CD14-positive monocyte (primary cell): ENCODE data around the gene RIMBP2. TPM values are rescaled to one million over a fixed set of nuclear protein-coding genes. Genes with fewer than 3 reads are reported as not detected.

Experiments
- DNase-seq, 3 donors: peaks; one replicate each; pipeline ENCODE4 v3.0.0-alpha.2; 2011 to 2022
- H2AFZ ChIP-seq: 2 replicates; pipeline ENCODE4 v1.6.0; 2012; ENCODE audit warnings: mild to moderate bottlenecking, low read depth, low read length, inconsistent platforms; ENCODE audit not compliant: insufficient read depth, poor library complexity, severe bottlenecking
- H3K27ac ChIP-seq, 2 donors: 1 replicate in 1 of 2; 2 replicates in 1 of 2; pipeline ENCODE4 v1.5.1; 2012 to 2013; ENCODE audit warnings: low read length in 2 of 2, control low read depth in 1 of 2, inconsistent platforms in 1 of 2, low read depth in 1 of 2, mild to moderate bottlenecking in 1 of 2
- H3K27me3 ChIP-seq, 2 donors: one replicate each; pipeline versions ENCODE4 v1.6.0 to v1.6.1; 2011 to 2013; ENCODE audit warnings: low read length in 2 of 2; ENCODE audit not compliant: control insufficient read depth in 2 of 2, insufficient read depth in 2 of 2
- H3K36me3 ChIP-seq, 2 donors: replicated peaks in 1 of 2; 1 replicate in 1 of 2; 2 replicates in 1 of 2; pipeline versions ENCODE4 v1.5.1 to v1.6.1; 2012 to 2013; ENCODE audit warnings: low read length in 2 of 2, control low read depth in 1 of 2, inconsistent platforms in 1 of 2, mild to moderate bottlenecking in 1 of 2; ENCODE audit not compliant: insufficient read depth in 2 of 2, control insufficient read depth in 1 of 2
- H3K4me1 ChIP-seq, 2 donors: 1 replicate in 1 of 2; 2 replicates in 1 of 2; pipeline versions ENCODE4 v1.5.1 to v1.6.1; 2012 to 2013; ENCODE audit warnings: low read length in 2 of 2, control low read depth in 1 of 2, inconsistent platforms in 1 of 2, mild to moderate bottlenecking in 1 of 2, moderate library complexity in 1 of 2; ENCODE audit not compliant: insufficient read depth in 2 of 2, control insufficient read depth in 1 of 2
- H3K4me2 ChIP-seq: replicated peaks from 2 replicates; pipeline ENCODE3; 2012; ENCODE audit warnings: low read length, moderate library complexity, mild to moderate bottlenecking; ENCODE audit not compliant: poor library complexity, severe bottlenecking; ENCODE audit errors: extremely low read depth
- H3K4me3 ChIP-seq, 3 experiments: fragments of 200-600 bp in 1 of 3; sonication (generic) in 1 of 3; replicated peaks in 1 of 3; 1 replicate in 2 of 3; 2 replicates in 1 of 3; pipeline ENCODE4 v1.5.1; 2011 to 2013; ENCODE audit warnings: low read length in 3 of 3, mild to moderate bottlenecking in 3 of 3, control low read depth in 2 of 3, low read depth in 2 of 3, inconsistent platforms in 1 of 3, moderate library complexity in 1 of 3
- H3K79me2 ChIP-seq: 2 replicates; pipeline ENCODE4 v1.6.0; 2012; ENCODE audit warnings: mild to moderate bottlenecking, control low read depth, inconsistent platforms, low read length, moderate library complexity; ENCODE audit not compliant: insufficient read depth
- H3K9ac ChIP-seq: 2 replicates; pipeline ENCODE4 v1.6.0; 2017; ENCODE audit warnings: low read length, mild to moderate bottlenecking; ENCODE audit not compliant: insufficient read depth, poor library complexity, severe bottlenecking
- H3K9me3 ChIP-seq, 2 donors: replicated peaks in 1 of 2; 1 replicate in 1 of 2; 2 replicates in 1 of 2; pipeline versions ENCODE4 v1.5.1 to v1.6.1; 2012 to 2013; ENCODE audit warnings: low read length in 2 of 2, control low read depth in 1 of 2; ENCODE audit not compliant: control insufficient read depth in 1 of 2, insufficient read depth in 1 of 2
- H4K20me1 ChIP-seq: 2 replicates; pipeline ENCODE4 v1.6.0; 2012; ENCODE audit warnings: mild to moderate bottlenecking, low read length, control low read depth, moderate library complexity; ENCODE audit not compliant: insufficient read depth
- H3K27ac Mint-ChIP-seq, 7 donors: one replicate each; pipeline ENCODE4 v1.8.0; 2020; ENCODE audit warnings: mild to moderate bottlenecking in 7 of 7, mixed read lengths in 7 of 7, moderate library complexity in 6 of 7, inconsistent platforms in 2 of 7
- H3K27me3 Mint-ChIP-seq, 3 donors: one replicate each; pipeline ENCODE4 v1.8.0; 2021 to 2022; ENCODE audit warnings: low read depth in 3 of 3, mild to moderate bottlenecking in 3 of 3, mixed read lengths in 3 of 3, moderate library complexity in 3 of 3, inconsistent platforms in 1 of 3
- H3K36me3 Mint-ChIP-seq, 2 donors: one replicate each; pipeline ENCODE4 v1.8.0; 2020; ENCODE audit warnings: mixed read lengths in 2 of 2, inconsistent platforms in 1 of 2, mild to moderate bottlenecking in 1 of 2
- H3K4me1 Mint-ChIP-seq: one replicate; pipeline ENCODE4 v1.8.0; 2020; ENCODE audit warnings: mild to moderate bottlenecking, mixed read lengths
- H3K4me3 Mint-ChIP-seq, 2 donors: one replicate each; pipeline ENCODE4 v1.8.0; 2020; ENCODE audit warnings: mild to moderate bottlenecking in 2 of 2, mixed read lengths in 2 of 2, moderate library complexity in 1 of 2
- H3K9me3 Mint-ChIP-seq, 7 donors: one replicate each; pipeline ENCODE4 v1.8.0; 2020 to 2022; ENCODE audit warnings: mixed read lengths in 7 of 7, mild to moderate bottlenecking in 6 of 7, moderate library complexity in 6 of 7, inconsistent platforms in 2 of 7
- WGBS: methylation state at CpG from one replicate; pipeline ENCODE4 v1.1.5; 2013; ENCODE audit warnings: missing lambda C conversion rate; ENCODE audit not compliant: insufficient coverage; 5-methylcytosine and 5-hydroxymethylcytosine counted together
- intact Hi-C, 2 donors: fragments of 100-400 bp; cut with micrococcal nuclease; formaldehyde crosslinking; loops; one replicate each; pipeline versions ENCODE4 v1.15.0 to v1.15.1; 2023
- polyA plus RNA-seq, 3 donors: library from polyadenylated mRNA; depleted of rRNA in 1 of 3; unstranded in 2 of 3; stranded (reverse) in 1 of 3; fragments of 300-500 nt in 2 of 3; fragments of >200 nt in 1 of 3; fragmentation: Illumina TruSeq in 2 of 3; gene quantifications; 1 replicate in 2 of 3; 2 replicates in 1 of 3; pipeline ENCODE4 v1.2.3, GENCODE V29; 2012 to 2021
- TF ChIP-seq, protein P1 (sequence below): fragments of 200-600 bp; IDR thresholded peaks from one replicate; pipeline ENCODE4 v1.8.0; 2022; ENCODE audit warnings: antibody characterized with exemption, mild to moderate bottlenecking

Gene RIMBP2
- polyA plus RNA-seq, 3 donors = not detected

DNA sequence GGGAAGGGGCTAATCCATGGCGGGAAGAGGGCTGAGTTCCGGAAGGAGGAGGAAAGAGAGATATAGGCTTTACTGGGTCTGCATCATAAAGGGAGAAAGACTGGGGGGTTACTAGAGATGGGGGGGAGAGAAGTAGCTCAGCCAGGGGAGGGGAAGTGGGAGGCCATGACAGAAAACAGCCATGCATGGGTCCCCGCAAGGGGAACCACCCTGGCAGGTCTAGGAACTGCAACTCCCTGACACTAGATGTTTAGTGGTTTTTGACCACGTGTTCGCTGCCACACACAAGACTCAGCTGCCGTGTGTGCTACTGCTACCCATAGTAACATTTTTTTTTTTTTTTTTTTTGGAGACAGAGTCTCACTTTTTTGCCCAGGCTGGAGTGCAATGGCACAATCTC, 145.0 kb downstream of the RIMBP2 start:
- Mint-ChIP-seq H3K36me3 (no peaks in the 10 kb centered on the region), H3K27me3 (peaks cover 0 to 3% (median 2%) of the 10 kb centered on the region in 3 donors), H3K9me3 (peaks cover 2 to 26% (median 7%) of the 10 kb centered on the region in 7 donors), H3K27ac (peak overlapping the region in 1 of 7 donors; percentile 56), H3K4me3 (no peak overlapping the region), H3K4me1 (peaks cover 9% of the 10 kb centered on the region)
- Histone ChIP-seq H3K9me3 (peaks cover 8 to 9% of the 10 kb centered on the region in 2 donors), H2AFZ (no peak overlapping the region), H3K4me3 (no peak overlapping the region), H3K27ac (no peak overlapping the region), H3K4me1 (no peaks in the 10 kb centered on the region), H3K36me3 (no peaks in the 10 kb centered on the region), H3K4me2 (no peak overlapping the region), H3K79me2 (no peaks in the 10 kb centered on the region), H3K9ac (no peak overlapping the region), H3K27me3 (no peaks in the 10 kb centered on the region), H4K20me1 (no peaks in the 10 kb centered on the region)
- no peak for DNase-seq
- TF ChIP-seq, protein P1, sequence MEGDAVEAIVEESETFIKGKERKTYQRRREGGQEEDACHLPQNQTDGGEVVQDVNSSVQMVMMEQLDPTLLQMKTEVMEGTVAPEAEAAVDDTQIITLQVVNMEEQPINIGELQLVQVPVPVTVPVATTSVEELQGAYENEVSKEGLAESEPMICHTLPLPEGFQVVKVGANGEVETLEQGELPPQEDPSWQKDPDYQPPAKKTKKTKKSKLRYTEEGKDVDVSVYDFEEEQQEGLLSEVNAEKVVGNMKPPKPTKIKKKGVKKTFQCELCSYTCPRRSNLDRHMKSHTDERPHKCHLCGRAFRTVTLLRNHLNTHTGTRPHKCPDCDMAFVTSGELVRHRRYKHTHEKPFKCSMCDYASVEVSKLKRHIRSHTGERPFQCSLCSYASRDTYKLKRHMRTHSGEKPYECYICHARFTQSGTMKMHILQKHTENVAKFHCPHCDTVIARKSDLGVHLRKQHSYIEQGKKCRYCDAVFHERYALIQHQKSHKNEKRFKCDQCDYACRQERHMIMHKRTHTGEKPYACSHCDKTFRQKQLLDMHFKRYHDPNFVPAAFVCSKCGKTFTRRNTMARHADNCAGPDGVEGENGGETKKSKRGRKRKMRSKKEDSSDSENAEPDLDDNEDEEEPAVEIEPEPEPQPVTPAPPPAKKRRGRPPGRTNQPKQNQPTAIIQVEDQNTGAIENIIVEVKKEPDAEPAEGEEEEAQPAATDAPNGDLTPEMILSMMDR = no peak
- 67% methylated on average over 4 of the region's 6 CpGs for WGBS
- intact Hi-C loops = no loop called here

DNA sequence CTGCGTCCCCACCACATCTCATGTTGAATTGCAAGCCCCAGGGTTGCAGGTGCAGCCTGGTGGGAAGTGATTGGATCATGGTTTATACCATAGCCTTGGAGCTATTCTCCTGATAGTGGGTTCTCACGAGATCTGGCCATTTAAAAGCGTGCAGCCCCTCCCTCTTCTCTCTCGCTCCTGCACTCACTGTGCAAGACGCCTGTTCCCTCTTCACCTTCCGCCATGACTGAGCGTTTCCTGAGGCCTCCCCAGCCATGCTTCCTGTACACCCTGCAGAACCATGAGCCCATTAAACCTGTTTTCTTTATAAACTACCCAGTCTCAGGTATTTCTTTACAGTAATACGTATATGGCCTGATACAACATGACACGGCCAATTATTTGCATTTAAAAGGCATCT, 146.6 kb downstream of the RIMBP2 start:
- Mint-ChIP-seq H3K27me3 (peaks cover 0 to 3% (median 2%) of the 10 kb centered on the region in 3 donors), H3K4me1 (peaks cover 9% of the 10 kb centered on the region), H3K27ac (no peak overlapping the region), H3K36me3 (no peaks in the 10 kb centered on the region), H3K4me3 (no peak overlapping the region), H3K9me3 (peaks cover 2 to 26% (median 11%) of the 10 kb centered on the region in 7 donors)
- H4K20me1 ChIP-seq = no peaks in the 10 kb centered on the region
- 16% methylated on average over 2 of the region's 9 CpGs for WGBS
- peaks cover 9 to 14% of the 10 kb centered on the region in 2 donors for H3K9me3 ChIP-seq
- H3K9ac ChIP-seq = no peak overlapping the region
- TF ChIP-seq, protein P1 = no peak
- no peaks in the 10 kb centered on the region for H3K4me1 ChIP-seq
- no peak for DNase-seq
- no peaks in the 10 kb centered on the region for H3K79me2 ChIP-seq
- H2AFZ ChIP-seq = no peak overlapping the region
- H3K27me3 ChIP-seq = no peaks in the 10 kb centered on the region
- H3K36me3 ChIP-seq = no peaks in the 10 kb centered on the region
- no peak overlapping the region for H3K27ac ChIP-seq
- H3K4me2 ChIP-seq = no peak overlapping the region
- H3K4me3 ChIP-seq = no peak overlapping the region
- intact Hi-C loops = no loop called here
